Measurements from ENCODE around the gene PCDHB15.
"Not testable (repeated sequence)": the region's sequence is repeated elsewhere in the genome, so short reads cannot be mapped to it uniquely, and the experiment has no call there.

PCDHB15 gene

GRCh38 chr5:141245250-141245717 is at the start of gene PCDHB15:
Gene PCDHB15 (plus strand): TSS chr5:141245395. CDS start chr5:141245579, 184 bp downstream.
- no peak for DNase-seq

GRCh38 chr5:141196363-141196762 is 48.8 kb upstream of the PCDHB15 start:
- no peak for DNase-seq

GRCh38 chr5:141199359-141200235 is 45.6 kb upstream of the PCDHB15 start, which contains the start of gene PCDHB11:
Gene PCDHB11 (plus strand): TSS chr5:141199627. CDS start chr5:141199775, 148 bp downstream.
- peak; percentile 5 to 70 for DNase-seq

GRCh38 chr5:141201126-141201525 is 44.1 kb upstream of the PCDHB15 start:
- not testable (repeated sequence) for DNase-seq

- not testable (repeated sequence) for DNase-seq
These were observed 43.5 kb upstream of the PCDHB15 start for GRCh38 chr5:141201646-141202045.

- no peak for DNase-seq
These were observed 36.7 kb upstream of the PCDHB15 start, which contains the start of gene PCDHB12 for GRCh38 chr5:141208478-141208877. Gene PCDHB12 (plus strand): TSS chr5:141208719. CDS start chr5:141208908, 189 bp downstream.

- DNase-seq = not testable (repeated sequence)
These were observed 34.9 kb upstream of the PCDHB15 start for GRCh38 chr5:141210281-141210680.

GRCh38 chr5:141210849-141211248 is 34.3 kb upstream of the PCDHB15 start:
- DNase-seq = not testable (repeated sequence)

- peak in 1 of 2 experiments; percentile 16 for DNase-seq
These were observed 31.4 kb upstream of the PCDHB15 start, which contains the start of gene PCDHB13 for GRCh38 chr5:141213656-141214339. Gene PCDHB13 (plus strand): TSS chr5:141213919. CDS start chr5:141214124, 205 bp downstream.

GRCh38 chr5:141214583-141214982 is 30.6 kb upstream of the PCDHB15 start:
- DNase-seq = not testable (repeated sequence)

- DNase-seq = not testable (repeated sequence)
These were observed 29.7 kb upstream of the PCDHB15 start for GRCh38 chr5:141215504-141215903.

- not testable (repeated sequence) for DNase-seq
These were observed 29.2 kb upstream of the PCDHB15 start for GRCh38 chr5:141216035-141216434.

GRCh38 chr5:141223112-141223783 is 21.9 kb upstream of the PCDHB15 start, which contains the start of gene PCDHB14:
Gene PCDHB14 (plus strand): TSS chr5:141223343. CDS start chr5:141223506, 163 bp downstream.
- peak in 1 of 2 experiments; percentile 16 for DNase-seq

- not testable (repeated sequence) for DNase-seq
These were observed 20.4 kb upstream of the PCDHB15 start for GRCh38 chr5:141224844-141225243.

- not testable (repeated sequence) for DNase-seq
These were observed 19.8 kb upstream of the PCDHB15 start for GRCh38 chr5:141225421-141225820.

- no peak for DNase-seq
These were observed 11.0 kb upstream of the PCDHB15 start for GRCh38 chr5:141234109-141234667.

- DNase-seq = not testable (repeated sequence)
These were observed 9.3 kb upstream of the PCDHB15 start for GRCh38 chr5:141235922-141236321.

GRCh38 chr5:141236516-141237313 is 8.5 kb upstream of the PCDHB15 start:
- no peak for DNase-seq

GRCh38 chr5:141241496-141241895 is 3.7 kb upstream of the PCDHB15 start:
- no peak for DNase-seq

- DNase-seq = not testable (repeated sequence)
These were observed 1.8 kb downstream of the PCDHB15 start for GRCh38 chr5:141246971-141247370.

GRCh38 chr5:141247434-141247833 is 2.2 kb downstream of the PCDHB15 start:
- not testable (repeated sequence) for DNase-seq
